Breast epithelium (tissue), 4 donors: ENCODE results near the gene DSCAML1. TPM values are rescaled to one million over a fixed set of nuclear protein-coding genes. Genes with fewer than 3 reads are reported as not detected.

Source experiments
- DNase-seq, 2 donors: peaks; one replicate each; pipeline ENCODE4 v3.0.0-alpha.2; 2019; ENCODE audit warnings: low spot score in 2 of 2
- H3K27ac ChIP-seq, 2 donors: fragments of 200-600 bp; sonication (generic) in 1 of 2; one replicate each; pipeline ENCODE4 v1.5.1; 2016 to 2019; ENCODE audit warnings: mild to moderate bottlenecking in 1 of 2
- H3K27me3 ChIP-seq, 2 donors: fragments of 200-600 bp; sonication (generic) in 1 of 2; one replicate each; pipeline versions ENCODE4 v1.5.1 to v1.6.0; 2017 to 2019; ENCODE audit warnings: control low read depth in 1 of 2, mild to moderate bottlenecking in 1 of 2
- H3K36me3 ChIP-seq: fragments of 200-600 bp; one replicate; pipeline ENCODE4 v1.5.1; 2019
- H3K4me1 ChIP-seq, 2 donors: fragments of 200-600 bp; sonication (generic); one replicate each; pipeline ENCODE4 v1.5.1; 2016 to 2019; ENCODE audit warnings: control low read depth in 1 of 2
- H3K4me3 ChIP-seq, 3 donors: fragments of 200-600 bp; sonication (generic); 1 replicate in 2 of 3; 2 replicates in 1 of 3; pipeline ENCODE4 v1.5.1; 2016 to 2019; ENCODE audit warnings: mild to moderate bottlenecking in 3 of 3, moderate library complexity in 2 of 3
- H3K9me3 ChIP-seq, 2 donors: fragments of 200-600 bp; sonication (generic) in 1 of 2; one replicate each; pipeline ENCODE4 v1.5.1; 2016 to 2019; ENCODE audit warnings: control low read depth in 1 of 2
- POLR2A ChIP-seq: fragments of 450-650 bp; IDR thresholded peaks from one replicate; pipeline ENCODE4 v1.6.1; 2016; ENCODE audit warnings: antibody characterized with exemption, mild to moderate bottlenecking, moderate library complexity
- POLR2AphosphoS5 ChIP-seq, 3 donors: sonication (generic); formaldehyde crosslinking; IDR thresholded peaks; one replicate each; pipeline ENCODE4 v1.6.1; 2017; ENCODE audit warnings: antibody characterized with exemption in 3 of 3
- intact Hi-C: fragments of 100-400 bp; cut with DNase I; formaldehyde crosslinking; loops from one replicate; pipeline ENCODE4 v1.15.1; 2023; ENCODE audit warnings: low total_unique reads
- total RNA-seq, 3 donors: library from RNA; depleted of rRNA; stranded (reverse); fragments of >200 nt; gene quantifications; one replicate each; pipeline ENCODE4 v1.1.0, GENCODE V29; 2016
- TF ChIP-seq, protein P1 (sequence below), 3 donors: fragments of 450-650 bp; IDR thresholded peaks; one replicate each; pipeline ENCODE4 v1.5.1; 2016 to 2017; ENCODE audit warnings: antibody characterized with exemption in 3 of 3, mild to moderate bottlenecking in 3 of 3, moderate library complexity in 3 of 3

Gene DSCAML1
- total RNA-seq, 3 donors from 2014 or later, result 0.33 to 1.8 (median 0.64) TPM

DNA sequence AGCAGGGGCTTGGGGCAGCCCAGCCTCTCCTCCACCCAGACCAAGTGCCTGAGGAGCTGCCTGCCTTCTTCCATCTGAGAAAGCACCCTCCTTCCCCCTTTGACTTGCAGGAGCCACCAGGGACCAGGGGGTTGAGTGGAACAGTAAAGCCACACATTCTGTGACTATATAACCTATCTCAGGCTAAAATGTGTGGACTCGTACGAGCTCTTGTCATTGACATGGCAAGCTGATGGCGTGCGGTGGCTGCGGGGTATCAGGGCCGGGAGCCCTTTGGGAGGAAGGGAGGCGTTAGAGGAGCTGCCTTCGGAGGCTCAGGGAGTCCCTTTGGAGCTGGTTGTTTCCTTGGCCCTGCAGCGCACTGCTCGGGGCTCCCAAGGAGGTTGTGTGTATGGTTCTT, 384.8 kb downstream of the DSCAML1 start:
- Histone ChIP-seq H3K9me3 (no peaks in the 10 kb centered on the region), H3K36me3 (no peaks in the 10 kb centered on the region), H3K4me3 (no peak overlapping the region), H3K27ac (no peak overlapping the region), H3K27me3 (no peaks in the 10 kb centered on the region), H3K4me1 (no peaks in the 10 kb centered on the region)
- TF ChIP-seq, protein P1, sequence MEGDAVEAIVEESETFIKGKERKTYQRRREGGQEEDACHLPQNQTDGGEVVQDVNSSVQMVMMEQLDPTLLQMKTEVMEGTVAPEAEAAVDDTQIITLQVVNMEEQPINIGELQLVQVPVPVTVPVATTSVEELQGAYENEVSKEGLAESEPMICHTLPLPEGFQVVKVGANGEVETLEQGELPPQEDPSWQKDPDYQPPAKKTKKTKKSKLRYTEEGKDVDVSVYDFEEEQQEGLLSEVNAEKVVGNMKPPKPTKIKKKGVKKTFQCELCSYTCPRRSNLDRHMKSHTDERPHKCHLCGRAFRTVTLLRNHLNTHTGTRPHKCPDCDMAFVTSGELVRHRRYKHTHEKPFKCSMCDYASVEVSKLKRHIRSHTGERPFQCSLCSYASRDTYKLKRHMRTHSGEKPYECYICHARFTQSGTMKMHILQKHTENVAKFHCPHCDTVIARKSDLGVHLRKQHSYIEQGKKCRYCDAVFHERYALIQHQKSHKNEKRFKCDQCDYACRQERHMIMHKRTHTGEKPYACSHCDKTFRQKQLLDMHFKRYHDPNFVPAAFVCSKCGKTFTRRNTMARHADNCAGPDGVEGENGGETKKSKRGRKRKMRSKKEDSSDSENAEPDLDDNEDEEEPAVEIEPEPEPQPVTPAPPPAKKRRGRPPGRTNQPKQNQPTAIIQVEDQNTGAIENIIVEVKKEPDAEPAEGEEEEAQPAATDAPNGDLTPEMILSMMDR (IDR thresholded peaks at IDR 0.05), result no peak
- TF ChIP-seq POLR2AphosphoS5 (IDR thresholded peaks at IDR 0.05) (no peak), POLR2A (no peak)
- no peak for DNase-seq
- intact Hi-C loops, result no loop called here

DNA sequence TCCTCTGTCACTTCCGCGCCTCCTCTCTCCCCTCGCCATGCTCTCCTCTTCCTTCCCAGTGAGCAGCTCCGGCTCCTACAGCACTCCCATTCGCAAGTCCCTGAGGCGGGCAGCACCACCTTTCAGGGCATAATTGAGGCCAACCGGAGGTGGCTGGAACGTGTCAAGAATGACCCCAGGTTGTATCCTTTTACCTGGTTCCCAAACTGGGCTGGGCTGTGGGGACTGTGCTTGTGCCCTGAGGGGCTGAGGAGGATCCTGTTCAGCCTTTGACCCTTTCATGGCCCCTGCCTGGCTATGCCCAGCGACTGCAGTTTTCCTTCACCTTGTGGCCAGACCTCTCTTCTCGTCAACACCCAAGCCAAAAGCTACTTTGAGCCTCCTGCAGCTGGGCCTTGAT, 385.3 kb downstream of the DSCAML1 start:
- intact Hi-C loops, result no loop called here
- no peak overlapping the region for H3K27ac ChIP-seq
- H3K36me3 ChIP-seq, result no peaks in the 10 kb centered on the region
- no peak for TF ChIP-seq POLR2A
- no peak for TF ChIP-seq POLR2AphosphoS5 (IDR thresholded peaks at IDR 0.05)
- TF ChIP-seq, protein P1 (IDR thresholded peaks at IDR 0.05), result no peak
- no peaks in the 10 kb centered on the region for H3K4me1 ChIP-seq
- no peak for DNase-seq
- no peaks in the 10 kb centered on the region for H3K9me3 ChIP-seq
- H3K4me3 ChIP-seq, result no peak overlapping the region
- H3K27me3 ChIP-seq, result no peaks in the 10 kb centered on the region

DNA sequence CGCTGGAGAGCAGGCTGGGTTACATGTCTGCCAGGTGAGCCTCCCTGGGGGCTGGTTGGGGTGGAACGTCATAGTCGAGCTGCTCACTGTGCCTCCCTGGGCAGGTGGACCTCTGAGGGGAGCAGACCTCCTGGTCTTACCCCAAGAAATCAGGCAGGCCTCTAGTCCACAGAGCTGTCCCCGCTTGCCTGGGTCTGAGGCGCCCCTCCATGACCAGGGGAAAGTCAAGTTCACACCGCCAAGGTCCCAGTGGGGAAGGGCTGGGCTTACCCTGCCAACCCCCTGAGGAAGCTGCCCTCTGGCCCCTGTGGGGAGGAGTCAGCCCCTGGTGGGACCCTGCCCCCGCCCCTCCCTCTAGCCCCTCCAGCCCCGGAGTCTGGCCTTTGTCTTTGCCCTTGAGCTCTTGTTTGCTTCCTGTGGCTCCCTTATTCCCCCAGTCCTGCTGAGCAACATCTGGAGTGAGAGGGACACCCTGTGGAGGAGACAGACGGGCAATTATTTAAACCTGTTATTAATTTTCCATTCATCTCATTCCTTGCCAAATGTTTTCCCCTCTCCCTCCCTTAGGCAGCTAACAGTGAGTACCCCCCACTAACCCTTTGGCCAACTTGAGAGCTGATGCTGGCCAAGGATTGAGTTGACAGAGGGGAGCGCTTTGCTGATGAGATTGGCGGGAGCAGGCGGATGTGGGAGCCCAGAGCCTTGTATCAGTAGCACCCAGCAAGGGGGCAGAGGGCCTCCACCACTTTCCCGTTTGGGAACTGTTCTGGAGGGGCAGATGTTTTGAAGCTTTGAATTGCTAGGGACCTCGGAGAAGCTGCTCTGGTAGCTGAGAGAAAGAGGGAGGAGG, 385.9 kb downstream of the DSCAML1 start:
- Histone ChIP-seq H3K27ac (no peak overlapping the region), H3K36me3 (no peaks in the 10 kb centered on the region), H3K4me1 (no peaks in the 10 kb centered on the region), H3K4me3 (no peak overlapping the region), H3K27me3 (no peaks in the 10 kb centered on the region), H3K9me3 (peaks cover 0 to 2% of the 10 kb centered on the region in 2 donors)
- intact Hi-C loops, result no loop called here
- no peak for TF ChIP-seq POLR2AphosphoS5 (IDR thresholded peaks at IDR 0.05)
- TF ChIP-seq, protein P1 (IDR thresholded peaks at IDR 0.05), result no peak
- TF ChIP-seq POLR2A, result no peak
- no peak for DNase-seq

DNA sequence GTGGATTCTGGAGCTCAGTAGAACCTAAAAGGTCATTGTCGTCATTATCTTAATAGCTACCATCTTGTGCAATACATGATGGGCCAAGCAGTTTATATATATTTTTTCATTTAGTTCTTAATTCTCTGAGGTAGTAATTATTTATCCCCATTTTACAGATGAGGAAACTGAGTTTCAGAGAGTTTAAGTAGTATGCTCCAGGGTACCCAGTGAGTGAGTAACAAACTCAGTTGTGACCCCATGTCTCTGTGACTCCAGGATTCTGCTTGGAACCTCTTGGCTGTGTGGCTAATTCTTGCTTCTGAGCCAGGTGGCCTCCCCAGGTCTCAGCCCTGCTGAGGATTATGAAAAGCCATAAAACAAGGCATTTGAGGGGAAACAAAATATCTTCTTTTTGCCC, 386.8 kb downstream of the DSCAML1 start:
- no peak overlapping the region for H3K27ac ChIP-seq
- TF ChIP-seq POLR2A, result no peak
- TF ChIP-seq, protein P1 (IDR thresholded peaks at IDR 0.05), result no peak
- TF ChIP-seq POLR2AphosphoS5 (IDR thresholded peaks at IDR 0.05), result no peak
- H3K4me1 ChIP-seq, result no peaks in the 10 kb centered on the region
- H3K4me3 ChIP-seq, result no peak overlapping the region
- H3K36me3 ChIP-seq, result no peaks in the 10 kb centered on the region
- intact Hi-C loops, result no loop called here
- H3K9me3 ChIP-seq, result peaks cover 3 to 6% of the 10 kb centered on the region in 2 donors
- DNase-seq, result no peak
- H3K27me3 ChIP-seq, result no peaks in the 10 kb centered on the region

DNA sequence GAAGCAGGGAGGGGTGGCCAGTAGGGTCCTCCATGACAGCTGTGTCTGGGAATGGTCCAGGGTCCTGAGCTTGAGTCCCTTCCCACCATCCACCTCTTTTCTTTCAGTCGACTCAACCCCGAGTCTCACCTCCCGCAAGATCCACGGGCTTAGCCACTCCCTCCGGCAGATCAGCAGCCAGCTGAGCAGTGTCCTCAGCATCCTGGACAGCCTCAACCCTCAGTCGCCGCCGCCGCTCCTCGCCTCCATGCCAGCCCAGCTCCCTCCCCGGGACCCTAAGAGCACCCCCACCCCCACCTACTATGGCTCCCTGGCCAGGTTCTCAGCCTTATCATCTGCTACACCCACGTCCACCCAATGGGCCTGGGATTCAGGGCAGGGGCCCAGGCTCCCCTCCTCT, 387.5 kb downstream of the DSCAML1 start:
- no peak overlapping the region for H3K27ac ChIP-seq
- H3K4me3 ChIP-seq, result no peak overlapping the region
- no peaks in the 10 kb centered on the region for H3K36me3 ChIP-seq
- no peaks in the 10 kb centered on the region for H3K4me1 ChIP-seq
- peaks cover 6 to 7% of the 10 kb centered on the region in 2 donors for H3K9me3 ChIP-seq
- TF ChIP-seq POLR2AphosphoS5 (IDR thresholded peaks at IDR 0.05) (no peak), POLR2A (no peak)
- TF ChIP-seq, protein P1 (IDR thresholded peaks at IDR 0.05), result no peak
- H3K27me3 ChIP-seq, result no peaks in the 10 kb centered on the region
- intact Hi-C loops, result no loop called here
- DNase-seq, result no peak
